GM18517 (cell line): ENCODE data around the gene ELMOD3.

Experiments
- ATAC-seq: cut with Tn5 transposase; IDR thresholded peaks from one replicate; pipeline ENCODE4 v1.9.1; 2021; ENCODE audit warnings: mild to moderate bottlenecking, moderate library complexity; ENCODE audit not compliant: unreplicated experiment

Gene ELMOD3

GRCh38 chr2:85421260-85422071, 66.9 kb downstream of the ELMOD3 start:
- ATAC-seq = no peak

GRCh38 chr2:85422072-85422457, 67.5 kb downstream of the ELMOD3 start:
- ATAC-seq = no peak

- ATAC-seq = no peak
Measured at GRCh38 chr2:85423525-85423924, 69.0 kb downstream of the ELMOD3 start.

GRCh38 chr2:85425588-85425987, 71.0 kb downstream of the ELMOD3 start:
- ATAC-seq = no peak

GRCh38 chr2:85427300-85427835, 72.8 kb downstream of the ELMOD3 start:
- ATAC-seq = no peak

GRCh38 chr2:85428343-85428881, 73.8 kb downstream of the ELMOD3 start:
- no peak for ATAC-seq

- ATAC-seq = no peak
Measured at GRCh38 chr2:85429213-85429923, 74.8 kb downstream of the ELMOD3 start.

- ATAC-seq = no peak
Measured at GRCh38 chr2:85429924-85430289, 75.3 kb downstream of the ELMOD3 start.

- ATAC-seq = no peak
Measured at GRCh38 chr2:85430752-85431569, 76.4 kb downstream of the ELMOD3 start.

GRCh38 chr2:85431570-85432205, 77.1 kb downstream of the ELMOD3 start:
- ATAC-seq = no peak

- no peak for ATAC-seq
Measured at GRCh38 chr2:85433511-85434089, 79.0 kb downstream of the ELMOD3 start.

- no peak for ATAC-seq
Measured at GRCh38 chr2:85434696-85435095, 80.1 kb downstream of the ELMOD3 start.

- no peak for ATAC-seq
Measured at GRCh38 chr2:85435220-85435958, 80.8 kb downstream of the ELMOD3 start.

- no peak for ATAC-seq
Measured at GRCh38 chr2:85435981-85436835, 81.6 kb downstream of the ELMOD3 start.

GRCh38 chr2:85436836-85437487, 82.4 kb downstream of the ELMOD3 start:
- ATAC-seq = no peak

GRCh38 chr2:85437488-85438200, 83.1 kb downstream of the ELMOD3 start:
- peak; percentile 63 for ATAC-seq
